Measurements from ENCODE around the gene PDXP.
"Not testable (repeated sequence)": the region's sequence is repeated elsewhere in the genome, so short reads cannot be mapped to it uniquely, and the experiment has no call there.

PDXP gene, protein sequence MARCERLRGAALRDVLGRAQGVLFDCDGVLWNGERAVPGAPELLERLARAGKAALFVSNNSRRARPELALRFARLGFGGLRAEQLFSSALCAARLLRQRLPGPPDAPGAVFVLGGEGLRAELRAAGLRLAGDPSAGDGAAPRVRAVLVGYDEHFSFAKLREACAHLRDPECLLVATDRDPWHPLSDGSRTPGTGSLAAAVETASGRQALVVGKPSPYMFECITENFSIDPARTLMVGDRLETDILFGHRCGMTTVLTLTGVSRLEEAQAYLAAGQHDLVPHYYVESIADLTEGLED
- long read RNA-seq, donor 1, transcript PDXP-201 (2 exons, 2,010 nt), result major isoform, 14 of 14 reads
- long read RNA-seq, donor 1, partial matches to known transcripts, result 0 of 14 reads
- long read RNA-seq, donor 1, other reads (novel, unspliced or antisense), result 0 of 14 reads
- long read RNA-seq, donor 2, transcript PDXP-201 (2 exons, 2,010 nt), result major isoform, 8 of 8 reads
- long read RNA-seq, donor 2, partial matches to known transcripts, result 0 of 8 reads
- long read RNA-seq, donor 2, other reads (novel, unspliced or antisense), result 0 of 8 reads
- long read RNA-seq, donor 3, transcript PDXP-201 (2 exons, 2,010 nt), result major isoform, 8 of 8 reads
- long read RNA-seq, donor 3, partial matches to known transcripts, result 0 of 8 reads
- long read RNA-seq, donor 3, other reads (novel, unspliced or antisense), result 0 of 8 reads
- long read RNA-seq, donor 4, transcript PDXP-201 (2 exons, 2,010 nt), result major isoform, 16 of 16 reads
- long read RNA-seq, donor 4, partial matches to known transcripts, result 0 of 16 reads
- long read RNA-seq, donor 4, other reads (novel, unspliced or antisense), result 0 of 16 reads
- long read RNA-seq, donor 5, transcript PDXP-201 (2 exons, 2,010 nt), result major isoform, 16 of 16 reads
- long read RNA-seq, donor 5, partial matches to known transcripts, result 0 of 16 reads
- long read RNA-seq, donor 5, other reads (novel, unspliced or antisense), result 0 of 16 reads
- long read RNA-seq, donor 6, transcript PDXP-201 (2 exons, 2,010 nt), result major isoform, 11 of 11 reads
- long read RNA-seq, donor 6, partial matches to known transcripts, result 0 of 11 reads
- long read RNA-seq, donor 6, other reads (novel, unspliced or antisense), result 0 of 11 reads
- long read RNA-seq, donor 7, transcript PDXP-201 (2 exons, 2,010 nt), result major isoform, 17 of 17 reads
- long read RNA-seq, donor 7, partial matches to known transcripts, result 0 of 17 reads
- long read RNA-seq, donor 7, other reads (novel, unspliced or antisense), result 0 of 17 reads
- long read RNA-seq, donor 8, transcript PDXP-201 (2 exons, 2,010 nt), result major isoform, 7 of 7 reads
- long read RNA-seq, donor 8, partial matches to known transcripts, result 0 of 7 reads
- long read RNA-seq, donor 8, other reads (novel, unspliced or antisense), result 0 of 7 reads

DNA sequence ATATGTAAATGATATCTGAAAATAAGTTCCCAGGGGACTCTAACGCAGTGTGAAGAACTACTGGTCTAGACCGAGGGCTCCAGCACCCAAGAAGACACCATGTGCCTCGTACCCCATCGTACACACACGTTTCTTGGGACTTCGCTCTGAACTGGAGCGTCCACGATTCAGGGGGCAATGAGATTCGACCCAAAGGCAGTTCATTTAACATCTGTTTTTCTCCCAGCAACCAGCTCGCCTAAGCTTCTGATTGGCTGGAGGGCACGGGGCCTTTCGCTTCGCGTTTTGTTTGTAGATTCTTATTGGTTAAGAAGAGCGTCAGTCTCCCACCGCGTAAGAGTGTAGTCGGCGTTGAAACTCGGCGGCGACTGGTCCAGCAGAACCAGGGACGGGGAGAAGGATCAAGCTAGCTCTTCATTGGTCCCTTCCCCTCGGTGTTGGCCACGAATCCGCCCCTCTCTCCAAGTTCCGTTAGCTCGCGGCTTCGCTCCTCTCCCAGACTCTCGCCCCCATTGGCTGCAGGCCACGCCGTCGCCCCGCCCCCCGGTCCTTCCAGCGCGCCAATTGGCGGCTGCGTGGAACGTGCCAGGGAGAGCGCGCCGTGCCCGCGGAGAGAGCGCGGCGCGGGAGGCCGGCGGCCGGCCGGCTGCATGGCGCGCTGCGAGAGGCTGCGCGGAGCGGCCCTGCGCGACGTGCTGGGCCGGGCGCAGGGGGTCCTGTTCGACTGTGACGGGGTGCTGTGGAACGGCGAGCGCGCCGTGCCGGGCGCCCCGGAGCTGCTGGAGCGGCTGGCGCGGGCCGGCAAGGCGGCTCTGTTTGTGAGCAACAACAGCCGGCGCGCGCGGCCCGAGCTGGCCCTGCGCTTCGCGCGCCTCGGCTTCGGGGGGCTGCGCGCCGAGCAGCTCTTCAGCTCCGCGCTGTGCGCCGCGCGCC lies at the start of gene PDXP:
PDXP (plus strand) TSS at position 591 of the 933 bp plus-strand sequence; CDS start at position 651, 60 bp downstream.
- DNase-seq, result peak; percentile 90

DNA sequence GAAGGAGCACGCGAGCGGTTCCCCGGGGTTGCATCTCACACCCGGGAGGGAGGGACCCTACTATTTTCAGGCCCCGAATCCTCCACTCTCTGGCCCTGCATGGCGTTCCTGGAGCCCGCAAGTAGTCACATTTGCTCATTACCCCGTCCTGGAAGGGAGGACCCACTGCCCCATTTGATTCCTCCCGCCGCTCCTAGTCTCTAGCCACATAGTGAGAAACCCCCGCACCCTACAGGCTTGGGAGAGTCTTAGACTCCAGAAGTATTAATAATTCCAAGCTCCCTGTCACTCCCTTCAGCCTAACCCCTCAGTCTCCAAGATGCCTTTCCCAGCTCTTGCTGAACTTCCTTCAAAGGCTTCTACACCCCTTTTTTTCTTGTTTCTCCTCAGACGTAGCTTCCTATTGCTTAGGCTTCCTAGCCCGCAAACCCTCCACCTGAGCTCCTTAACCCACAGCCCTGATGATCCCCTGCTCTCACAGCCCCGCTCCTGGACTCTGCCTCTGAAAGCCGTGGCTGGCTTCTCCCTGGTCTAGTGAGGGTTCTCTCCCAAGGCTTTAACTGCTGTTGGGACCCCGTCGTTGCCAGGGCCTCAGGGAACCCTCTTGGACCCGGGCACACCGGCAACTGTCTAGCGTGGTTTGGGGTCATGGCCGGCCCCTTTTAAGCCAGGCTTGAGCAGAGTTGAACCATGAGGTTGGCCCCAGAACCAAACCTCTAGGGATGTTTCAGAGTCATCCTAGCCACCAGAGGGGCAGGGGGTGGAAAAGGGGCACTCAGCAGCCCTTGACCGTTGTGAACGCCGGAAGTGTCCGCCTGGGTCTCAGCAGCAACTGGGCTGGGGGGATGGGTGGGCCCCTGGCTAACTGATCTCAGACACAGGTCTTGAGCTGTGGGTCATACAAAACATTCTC lies 49.0 kb upstream of the PDXP start:
- DNase-seq, result no peak

DNA sequence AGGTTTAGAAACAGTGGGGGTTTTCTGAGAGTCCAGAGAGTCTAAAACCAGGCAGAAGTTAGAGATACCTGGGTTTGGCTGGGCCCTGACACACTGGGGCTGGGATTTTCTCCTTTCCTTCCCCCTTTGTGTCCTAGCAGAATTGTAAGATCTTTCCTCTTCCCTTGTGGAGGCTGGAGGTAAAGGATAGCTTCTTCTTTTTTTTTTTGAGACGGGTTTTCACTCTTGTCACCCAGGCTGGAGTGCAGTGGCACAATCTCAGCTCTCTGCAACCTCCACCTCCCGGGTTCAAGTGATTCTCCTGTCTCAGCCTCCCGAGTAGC lies 48.4 kb upstream of the PDXP start:
- not testable (repeated sequence) for DNase-seq

DNA sequence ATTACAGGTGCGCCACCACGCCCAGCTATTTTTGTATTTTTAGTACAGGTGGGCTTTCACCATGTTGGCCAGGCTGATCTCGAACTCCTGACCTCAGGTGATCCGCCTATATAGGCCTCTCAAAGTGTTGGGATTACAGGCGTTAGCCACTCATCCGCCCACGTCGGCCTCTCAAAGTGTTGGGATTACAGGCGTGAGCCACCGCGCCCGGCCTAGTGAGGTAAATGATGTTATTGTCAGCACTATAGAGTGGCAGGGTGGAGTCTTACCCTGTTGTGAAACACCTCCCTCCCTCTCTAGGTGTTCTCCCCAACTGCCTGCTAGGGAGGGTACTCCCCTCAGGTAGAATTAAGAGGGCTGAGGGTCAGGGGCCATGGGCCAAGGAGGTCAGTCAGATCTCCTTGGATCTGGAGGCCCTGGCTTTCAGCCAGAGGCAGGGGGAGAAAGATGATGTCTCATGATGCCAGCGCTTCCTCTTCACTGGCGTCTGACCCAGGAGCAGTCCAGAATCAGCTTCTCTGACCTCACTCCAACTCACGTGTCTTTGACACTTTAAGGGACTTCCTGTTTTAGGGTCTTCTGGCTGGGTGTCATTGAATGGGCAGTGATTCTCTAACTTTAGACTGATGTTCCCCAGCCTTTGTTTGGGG lies 47.9 kb upstream of the PDXP start:
- DNase-seq, result no peak

DNA sequence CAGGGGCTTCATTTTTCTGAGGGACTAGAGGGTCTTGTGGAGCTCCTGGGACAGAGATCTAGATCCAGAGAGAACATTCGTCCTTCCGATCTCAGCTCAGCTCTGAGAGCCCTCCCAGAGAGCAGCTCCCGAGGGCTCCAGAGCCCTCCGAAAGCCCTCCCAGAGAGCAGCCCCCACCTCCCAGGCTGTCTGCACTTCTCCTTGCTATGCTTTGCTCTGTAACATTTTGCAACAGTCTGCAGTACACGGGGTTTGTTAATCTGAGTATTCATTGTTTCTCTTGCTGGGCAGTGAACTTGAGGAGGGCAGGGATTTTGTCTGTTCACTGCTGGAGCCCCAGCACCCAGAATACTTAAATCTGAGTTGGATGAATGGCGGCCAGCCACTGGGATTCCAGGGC lies 47.3 kb upstream of the PDXP start:
- no peak for DNase-seq

DNA sequence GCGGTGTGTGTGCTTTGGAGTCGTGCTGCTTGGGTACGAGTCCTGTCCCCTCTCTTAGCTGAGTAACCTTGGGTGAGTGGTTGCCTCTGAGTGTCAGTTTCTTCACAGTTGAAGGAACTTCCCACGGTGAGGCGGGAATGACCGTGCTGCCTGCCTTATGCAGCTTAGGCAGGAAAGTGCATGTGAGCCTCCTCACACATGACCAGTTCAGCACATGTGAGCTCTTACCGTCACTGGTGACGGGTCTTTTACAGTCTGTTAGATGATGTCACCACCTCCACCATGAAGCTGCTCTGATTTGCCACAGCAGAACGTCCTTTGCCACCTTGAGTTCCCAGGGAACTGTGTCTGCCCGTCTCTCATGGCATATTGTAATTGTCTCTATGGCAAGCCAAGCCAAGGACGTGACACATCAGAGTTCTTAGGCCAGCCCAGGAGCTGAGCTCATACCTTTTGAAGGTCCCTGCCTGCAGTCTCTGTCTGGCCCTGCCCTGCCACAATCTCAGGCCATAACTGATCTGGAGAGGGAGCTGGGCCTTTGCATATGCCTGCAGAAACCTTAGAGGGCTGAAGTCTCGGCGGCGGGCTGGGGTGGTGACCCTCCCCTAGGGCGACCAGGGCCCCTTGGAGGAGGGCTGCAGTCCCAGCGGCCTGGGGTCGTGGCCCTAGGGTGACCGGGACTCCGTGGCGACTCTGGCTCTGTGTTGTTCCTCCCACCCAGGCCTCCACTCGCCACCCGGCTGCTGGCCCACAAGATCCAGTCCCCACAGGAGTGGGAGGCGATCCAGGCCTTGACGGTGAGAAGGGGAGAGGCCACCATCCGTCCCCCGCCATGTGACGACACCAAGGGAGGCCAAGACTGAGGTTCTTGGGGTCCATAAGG lies 42.1 kb upstream of the PDXP start:
- no peak for DNase-seq

DNA sequence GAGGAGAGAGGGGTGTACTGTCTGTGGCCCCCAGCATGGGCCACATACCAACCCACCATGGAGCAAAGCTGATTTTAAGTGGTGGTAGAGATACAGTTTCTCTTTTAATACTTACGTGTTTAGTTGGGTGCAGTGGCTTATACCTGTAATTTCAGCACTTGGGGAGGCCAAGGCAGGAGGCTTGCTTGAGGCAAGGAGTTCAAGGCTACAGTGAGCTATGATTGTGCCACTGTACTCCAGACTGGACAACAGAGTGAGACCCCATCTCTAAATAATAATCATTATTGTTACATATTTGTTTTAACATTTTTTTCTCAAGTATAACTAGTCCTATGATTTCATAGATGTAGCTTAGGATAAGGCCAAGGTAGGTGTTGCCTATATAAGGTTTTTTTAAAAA lies 41.1 kb upstream of the PDXP start:
- DNase-seq, result no peak

DNA sequence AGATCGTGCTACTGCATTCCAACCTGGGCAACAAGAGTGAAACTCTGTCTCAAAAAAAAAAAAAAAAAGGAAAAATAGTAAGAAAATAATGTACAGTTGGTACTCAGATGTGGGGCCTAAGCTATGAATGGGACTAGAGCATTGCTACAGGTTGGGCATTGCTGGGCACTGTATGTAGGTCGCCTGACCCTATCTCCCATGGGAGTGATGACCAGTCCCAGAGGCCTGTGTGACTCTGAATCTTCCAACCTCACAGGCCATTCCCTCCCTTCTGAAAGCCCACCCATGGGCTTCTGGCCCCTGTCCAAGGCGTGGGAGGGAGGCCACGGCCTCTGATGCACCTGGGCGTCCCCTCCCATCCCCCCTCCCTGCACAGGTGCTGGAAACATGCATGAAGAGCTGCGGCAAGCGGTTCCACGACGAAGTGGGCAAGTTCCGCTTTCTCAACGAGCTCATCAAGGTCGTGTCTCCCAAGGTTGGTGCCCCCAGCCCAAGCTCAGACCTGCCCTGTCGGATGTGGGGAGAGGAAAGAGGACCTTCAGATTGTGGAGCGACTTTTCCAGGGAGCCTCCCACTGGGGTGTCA lies 40.4 kb upstream of the PDXP start:
- no peak for DNase-seq

DNA sequence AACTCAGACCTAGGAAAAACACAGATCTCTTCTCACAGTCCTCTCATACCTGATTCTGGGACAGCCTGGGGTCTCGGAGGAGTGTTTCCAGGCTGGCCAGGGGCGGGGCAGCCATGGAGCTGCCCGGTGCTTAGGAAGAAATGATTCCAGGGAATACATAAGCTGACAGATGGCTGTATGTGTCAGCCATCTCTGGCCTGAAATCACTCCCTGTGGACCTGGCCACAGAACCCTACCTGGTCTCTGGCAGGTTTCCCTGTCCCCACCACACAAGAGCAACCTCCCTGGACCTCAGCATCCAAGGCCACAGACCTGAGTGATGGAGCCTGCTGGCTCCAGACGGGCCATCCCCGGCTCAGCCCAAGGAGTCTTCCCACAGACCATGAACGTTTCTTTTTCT lies 39.8 kb upstream of the PDXP start:
- no peak for DNase-seq

DNA sequence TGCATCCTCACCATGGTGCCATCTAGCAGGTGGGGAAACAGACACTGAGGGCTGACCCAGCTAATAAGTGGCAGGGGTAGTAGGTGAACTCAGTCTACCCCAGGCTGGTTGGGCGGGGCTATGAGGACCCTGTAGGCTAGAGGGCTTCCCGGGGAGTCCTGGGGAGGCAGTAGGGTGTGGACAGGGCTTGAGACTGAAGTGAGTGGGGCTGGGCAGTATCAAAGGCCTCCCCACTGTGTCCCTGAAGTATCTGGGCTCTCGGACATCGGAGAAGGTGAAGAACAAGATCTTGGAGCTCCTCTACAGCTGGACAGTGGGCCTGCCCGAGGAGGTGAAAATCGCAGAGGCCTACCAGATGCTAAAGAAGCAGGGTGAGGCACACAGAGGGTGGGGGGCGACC lies 38.5 kb upstream of the PDXP start:
- DNase-seq, result no peak

DNA sequence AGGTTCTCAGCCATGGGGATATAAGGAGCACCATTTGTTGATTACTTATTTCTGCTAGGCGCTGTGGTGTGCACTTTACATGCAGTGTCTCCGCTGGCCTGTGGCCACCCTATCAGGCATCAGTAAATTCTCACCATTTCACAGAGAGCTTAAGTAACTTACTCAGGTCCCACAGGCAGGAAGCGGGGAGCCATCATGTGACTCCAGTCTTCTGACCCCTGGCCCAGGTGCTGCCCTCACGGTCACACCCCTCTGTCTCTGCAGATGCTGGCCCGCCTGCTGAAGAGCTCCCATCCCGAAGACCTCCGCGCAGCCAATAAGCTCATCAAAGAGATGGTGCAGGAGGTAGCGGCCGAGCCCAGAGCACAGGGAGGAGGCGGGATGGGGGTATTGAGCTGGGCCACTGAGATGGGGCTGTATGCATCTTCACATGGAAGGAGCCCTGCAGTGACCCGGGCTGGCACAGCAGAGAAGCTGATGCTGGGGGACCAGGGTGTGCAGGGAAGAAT lies 37.1 kb upstream of the PDXP start:
- DNase-seq, result no peak

DNA sequence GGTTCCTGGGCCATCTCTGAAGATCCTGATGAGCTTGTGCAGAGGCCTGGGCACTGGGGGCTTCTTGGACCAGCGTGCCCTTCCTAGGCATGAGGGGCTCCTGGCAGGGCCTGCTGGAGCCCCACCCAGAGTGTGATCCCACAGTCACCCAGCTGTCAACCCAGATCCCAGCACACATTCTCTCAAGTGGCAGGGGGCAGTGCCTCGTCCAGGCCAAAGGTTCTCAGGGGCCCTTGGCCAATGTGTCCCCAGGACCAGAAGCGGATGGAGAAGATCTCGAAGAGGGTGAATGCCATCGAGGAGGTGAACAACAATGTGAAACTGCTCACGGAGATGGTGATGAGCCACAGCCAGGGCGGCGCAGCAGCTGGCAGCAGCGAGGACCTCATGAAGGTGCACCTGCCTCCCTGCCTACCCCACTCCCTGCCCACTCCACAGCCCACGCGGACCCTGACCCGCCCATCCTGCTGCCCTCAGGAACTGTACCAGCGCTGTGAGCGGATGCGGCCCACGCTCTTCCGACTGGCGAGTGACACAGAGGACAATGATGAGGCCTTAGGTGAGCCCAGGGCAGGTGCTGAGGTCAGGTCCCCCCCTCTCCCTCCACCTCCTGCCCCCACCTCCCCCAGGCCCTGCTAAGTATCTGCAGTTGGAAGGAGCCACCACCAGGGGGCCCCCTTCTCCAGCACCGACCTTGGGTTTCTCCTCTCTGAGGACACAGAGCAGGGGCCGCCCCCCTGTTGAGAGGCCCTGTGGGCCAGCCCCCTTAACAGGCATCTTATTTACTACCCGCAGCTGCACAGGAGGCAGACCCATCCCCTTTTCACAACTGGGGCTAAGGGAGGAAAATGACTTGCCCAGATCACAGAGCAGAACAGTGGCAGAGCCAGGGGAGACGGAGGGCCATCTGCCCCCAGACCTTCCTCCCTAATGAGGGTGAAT lies 35.2 kb upstream of the PDXP start:
- DNase-seq, result peak; percentile 55

DNA sequence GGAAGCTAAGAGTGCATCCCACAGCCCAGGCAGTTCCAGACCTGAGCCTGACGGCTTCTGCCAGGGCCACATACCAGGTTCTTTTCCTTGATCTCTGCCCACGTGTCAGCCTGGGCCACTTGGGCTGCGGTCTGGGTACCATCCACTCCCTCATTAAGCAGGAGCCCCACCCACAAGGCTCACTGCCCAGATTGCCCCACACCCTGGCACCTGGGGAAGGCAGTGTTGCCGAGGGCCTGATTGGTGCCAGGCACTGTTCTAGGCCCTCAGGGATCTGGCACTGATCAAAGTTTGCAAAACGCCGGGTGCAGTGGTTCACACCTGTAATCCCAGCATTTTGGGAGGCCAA lies 34.5 kb upstream of the PDXP start:
- DNase-seq, result no peak

DNA sequence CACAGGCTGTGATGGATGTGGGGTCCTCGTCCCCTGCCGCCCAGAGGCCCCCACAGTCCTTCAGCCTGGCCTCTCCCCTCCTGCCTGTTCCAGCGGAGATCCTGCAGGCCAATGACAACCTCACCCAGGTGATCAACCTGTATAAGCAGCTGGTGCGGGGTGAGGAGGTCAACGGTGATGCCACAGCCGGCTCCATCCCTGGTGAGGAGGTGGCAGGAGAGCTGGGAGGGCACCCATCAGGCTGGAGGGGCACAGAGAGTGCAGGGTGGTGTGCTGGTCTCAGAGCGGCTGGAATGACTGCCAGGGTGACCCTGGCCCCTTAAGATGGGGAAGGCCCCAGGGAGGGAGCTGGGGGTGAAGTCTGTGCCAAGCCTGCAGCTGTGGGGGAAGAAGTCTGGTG lies 33.6 kb upstream of the PDXP start:
- DNase-seq, result no peak

DNA sequence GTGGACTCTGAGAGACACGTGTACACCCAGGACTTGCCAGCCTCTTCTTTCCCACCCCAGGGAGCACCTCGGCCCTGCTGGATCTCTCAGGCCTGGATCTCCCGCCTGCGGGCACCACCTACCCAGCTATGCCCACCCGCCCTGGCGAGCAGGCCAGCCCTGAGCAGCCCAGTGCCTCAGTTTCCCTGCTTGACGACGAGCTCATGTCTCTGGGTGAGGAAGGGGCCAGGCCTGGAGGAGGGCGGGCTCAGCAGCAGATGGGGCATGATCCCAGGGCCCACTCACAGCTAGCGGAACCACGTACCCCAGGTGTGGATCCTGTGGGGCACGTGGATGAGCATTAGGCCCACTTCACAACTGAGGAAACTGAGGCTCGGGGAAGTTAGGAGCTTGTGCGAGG lies 32.8 kb upstream of the PDXP start:
- DNase-seq, result no peak

DNA sequence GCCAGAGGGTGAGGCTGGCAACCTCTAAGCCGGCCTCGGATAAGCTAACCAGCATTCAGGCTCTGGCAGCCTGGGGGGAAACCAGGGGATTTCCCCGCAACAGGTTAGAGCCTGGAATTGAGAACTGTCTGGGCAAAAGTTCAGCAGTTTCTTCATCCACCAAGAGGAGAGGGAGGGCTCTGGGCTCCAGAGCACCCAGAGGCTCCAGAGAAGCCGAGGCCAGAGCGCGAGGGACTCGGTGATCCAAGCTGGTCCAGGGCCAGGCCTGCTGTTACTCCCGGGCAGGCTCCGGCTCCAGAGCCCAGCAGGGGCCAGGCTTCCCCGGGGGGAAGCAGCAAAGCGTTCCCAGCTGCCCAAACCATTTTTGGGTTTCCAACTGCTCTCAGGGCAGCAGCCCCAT lies 32.4 kb upstream of the PDXP start:
- DNase-seq, result no peak

DNA sequence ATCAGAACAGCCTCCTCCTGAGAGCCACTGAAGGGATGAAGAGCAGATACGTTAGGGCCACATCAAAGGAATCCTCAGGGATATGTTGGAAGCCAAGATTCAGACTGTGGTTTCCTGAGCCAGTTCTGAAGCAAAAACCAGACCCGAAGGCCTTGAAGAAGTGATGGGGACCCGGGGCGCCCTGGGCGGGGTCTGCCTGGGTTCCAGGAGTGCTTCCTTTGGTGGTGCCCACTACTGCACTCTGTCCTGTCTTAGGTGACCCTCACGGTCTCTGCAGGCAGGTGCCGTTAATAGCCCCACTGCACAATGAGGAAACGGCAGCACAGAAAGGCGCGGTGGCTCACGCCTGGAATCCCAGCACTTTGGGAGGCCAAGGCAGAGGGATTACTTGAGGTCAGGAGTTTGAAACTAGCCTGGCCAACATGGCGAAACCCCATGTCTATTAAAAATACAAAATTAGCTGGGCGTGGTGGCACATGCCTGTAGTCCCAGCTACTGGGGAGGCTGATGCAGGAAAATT lies 31.9 kb upstream of the PDXP start:
- DNase-seq, result no peak

Measured in right kidney (tissue), 9 donors.